RCC 7860 (cell line): ENCODE results near the gene TXNRD2.
A peak's percentile ranks its signal among the peaks of the same experiment; 100 is the strongest.
"Not testable (repeated sequence)": the region's sequence is repeated elsewhere in the genome, so short reads cannot be mapped to it uniquely, and the experiment has no call there.

Source experiments
- DNase-seq: peaks from one replicate; pipeline ENCODE4 v3.0.0-alpha.2; 2015; ENCODE audit warnings: low spot score
- FAIRE-seq: peaks from 2 replicates; lab custom pipeline; 2012; peaks lifted over from hg19 to GRCh38; lab: Jason Lieb, UNC

Gene TXNRD2

GRCh38 chr22:19848298-19849224 is 93.1 kb downstream of the TXNRD2 start:
- FAIRE-seq: no peak
- DNase-seq: peak; percentile 48

GRCh38 chr22:19847345-19847632 is 94.3 kb downstream of the TXNRD2 start:
- no peak for DNase-seq
- no peak for FAIRE-seq

- DNase-seq (no peak), FAIRE-seq (no peak)
These were observed 94.8 kb downstream of the TXNRD2 start for GRCh38 chr22:19846620-19847344.

GRCh38 chr22:19845054-19845722 is 96.4 kb downstream of the TXNRD2 start:
- DNase-seq: no peak
- FAIRE-seq: no peak

- no peak for DNase-seq
- no peak for FAIRE-seq
These were observed 97.1 kb downstream of the TXNRD2 start for GRCh38 chr22:19844377-19845053.

- DNase-seq (no peak), FAIRE-seq (no peak)
These were observed 97.7 kb downstream of the TXNRD2 start for GRCh38 chr22:19843857-19844376.

- FAIRE-seq: no peak
- no peak for DNase-seq
These were observed 98.3 kb downstream of the TXNRD2 start for GRCh38 chr22:19843107-19843856.

GRCh38 chr22:19842393-19843106 is 99.1 kb downstream of the TXNRD2 start:
- FAIRE-seq: no peak
- no peak for DNase-seq

- no peak for FAIRE-seq
- DNase-seq: no peak
These were observed 99.8 kb downstream of the TXNRD2 start for GRCh38 chr22:19841641-19842392.

GRCh38 chr22:19840955-19841640 is 100.5 kb downstream of the TXNRD2 start:
- FAIRE-seq (no peak), DNase-seq (no peak)

GRCh38 chr22:19840059-19840458 is 101.6 kb downstream of the TXNRD2 start:
- DNase-seq: no peak
- no peak for FAIRE-seq

- no peak for FAIRE-seq
- DNase-seq: no peak
These were observed 103.7 kb downstream of the TXNRD2 start for GRCh38 chr22:19837915-19838314.

- no peak for FAIRE-seq
These were observed 105.1 kb downstream of the TXNRD2 start for GRCh38 chr22:19836512-19836911.

GRCh38 chr22:19834599-19834998 is 107.0 kb downstream of the TXNRD2 start:
- no peak for DNase-seq
- no peak for FAIRE-seq

More at GRCh38 chr22:19836512-19836911, 105.1 kb downstream of the TXNRD2 start:
- no peak for DNase-seq

GRCh38 chr22:19833327-19833726 is 108.3 kb downstream of the TXNRD2 start:
- FAIRE-seq, DNase-seq: not testable (repeated sequence)

- DNase-seq (no peak), FAIRE-seq (no peak)
These were observed 109.0 kb downstream of the TXNRD2 start for GRCh38 chr22:19832476-19833108.

GRCh38 chr22:19831979-19832378 is 109.6 kb downstream of the TXNRD2 start:
- FAIRE-seq, DNase-seq: not testable (repeated sequence)

GRCh38 chr22:19831016-19831415 is 110.6 kb downstream of the TXNRD2 start:
- no peak for FAIRE-seq

More at GRCh38 chr22:19831016-19831415, 110.6 kb downstream of the TXNRD2 start:
- no peak for DNase-seq
